CD4-positive, CD25-positive, alpha-beta regulatory T cell (primary cell): Measurements from ENCODE around the gene MPZL3. TPM values are rescaled to one million over a fixed set of nuclear protein-coding genes. Genes with fewer than 3 reads are reported as not detected.

Experiments used
- ATAC-seq, 2 donors: fragments of 150-1000 bp; cut with Tn5 transposase; one replicate each; pipeline ENCODE4 v1.10.0; 2021; ENCODE audit warnings: low read depth in 2 of 2, moderate number of reproducible peaks in 2 of 2, moderate library complexity in 1 of 2
- DNase-seq, 3 donors: peaks; one replicate each; pipeline versions ENCODE4 v3.0.0 to v3.0.0-alpha.2; 2012 to 2022; ENCODE audit warnings: mixed read lengths in 1 of 3
- H3K27ac ChIP-seq: one replicate; pipeline ENCODE4 v1.7.0; 2013; ENCODE audit warnings: mild to moderate bottlenecking, low read length; ENCODE audit not compliant: insufficient read depth, poor library complexity, severe bottlenecking
- H3K27me3 ChIP-seq: one replicate; pipeline ENCODE4 v1.7.0; 2013; ENCODE audit warnings: low read length; ENCODE audit not compliant: control insufficient read depth, insufficient read depth
- H3K36me3 ChIP-seq: one replicate; pipeline ENCODE4 v1.7.0; 2013; ENCODE audit warnings: mild to moderate bottlenecking, low read length, moderate library complexity; ENCODE audit not compliant: control insufficient read depth, insufficient read depth
- H3K4me1 ChIP-seq: 2 replicates; pipeline ENCODE4 v1.7.0; 2013; ENCODE audit warnings: mild to moderate bottlenecking, low read length; ENCODE audit not compliant: insufficient read depth, control insufficient read depth, poor library complexity, severe bottlenecking
- H3K4me3 ChIP-seq: one replicate; pipeline ENCODE4 v1.7.0; 2013; ENCODE audit warnings: low read depth, mild to moderate bottlenecking, low read length, moderate library complexity
- H3K9me3 ChIP-seq, 2 experiments: 1 replicate in 1 of 2; 2 replicates in 1 of 2; pipeline ENCODE4 v1.7.0; 2013; ENCODE audit warnings: low read length in 2 of 2, mild to moderate bottlenecking in 1 of 2, moderate library complexity in 1 of 2; ENCODE audit not compliant: control insufficient read depth in 2 of 2
- H3K27ac Mint-ChIP-seq, 3 donors: one replicate each; pipeline ENCODE4 v1.8.0; 2020 to 2022; ENCODE audit warnings: mild to moderate bottlenecking in 3 of 3, mixed read lengths in 3 of 3, moderate library complexity in 2 of 3
- H3K27me3 Mint-ChIP-seq: one replicate; pipeline ENCODE4 v1.8.0; 2022; ENCODE audit warnings: mild to moderate bottlenecking, mixed read lengths
- H3K36me3 Mint-ChIP-seq: one replicate; pipeline ENCODE4 v1.8.0; 2020; ENCODE audit warnings: mixed read lengths
- H3K4me1 Mint-ChIP-seq, 4 donors: one replicate each; pipeline ENCODE4 v1.8.0; 2020 to 2022; ENCODE audit warnings: mixed read lengths in 4 of 4, mild to moderate bottlenecking in 1 of 4
- H3K4me3 Mint-ChIP-seq, 4 donors: one replicate each; pipeline ENCODE4 v1.8.0; 2020 to 2022; ENCODE audit warnings: mild to moderate bottlenecking in 4 of 4, mixed read lengths in 4 of 4, moderate library complexity in 3 of 4
- H3K9me3 Mint-ChIP-seq, 7 donors: one replicate each; pipeline ENCODE4 v1.8.0; 2020 to 2022; ENCODE audit warnings: mixed read lengths in 7 of 7, mild to moderate bottlenecking in 3 of 7, moderate library complexity in 2 of 7
- polyA plus RNA-seq, 4 donors: library from polyadenylated mRNA; unstranded; fragments of 300-500 nt; fragmentation: Illumina TruSeq; gene quantifications; one replicate each; pipeline ENCODE4 v1.2.3, GENCODE V29; 2021
- total RNA-seq: library from RNA; stranded (reverse); gene quantifications from one replicate; pipeline ENCODE4 v1.2.3, GENCODE V29; 2022

The MPZL3 gene
- total and polyA plus RNA-seq, 5 donors from 2014 or later = 4.5 to 16.1 (median 6.3) TPM

- H3K4me1 Mint-ChIP-seq = peaks cover 6 to 45% (median 21%) of the 10 kb centered on the region in 4 donors
- Histone ChIP-seq H3K9me3 (no peaks in the 10 kb centered on the region), H3K27ac (peak overlapping the region; percentile 88), H3K27me3 (no peaks in the 10 kb centered on the region), H3K4me1 (peaks cover 65% of the 10 kb centered on the region), H3K4me3 (peak overlapping the region; percentile 60), H3K36me3 (peaks cover 37% of the 10 kb centered on the region)
- H3K27me3 Mint-ChIP-seq = no peaks in the 10 kb centered on the region
- H3K27ac Mint-ChIP-seq = peak overlapping the region in 2 of 3 donors; percentile 89 to 93
- ATAC-seq (no peak), DNase-seq (no peak)
- peaks cover 21% of the 10 kb centered on the region for H3K36me3 Mint-ChIP-seq
- H3K9me3 Mint-ChIP-seq = peaks cover 0 to 4% (median 0%) of the 10 kb centered on the region in 7 donors
- peak overlapping the region in 3 of 4 donors; percentile 24 to 64 (median 44) for H3K4me3 Mint-ChIP-seq
Measured at GRCh38 chr11:118229274-118229847, 22.8 kb downstream of the MPZL3 start.

GRCh38 chr11:118227865-118228785, 24.0 kb downstream of the MPZL3 start:
- Histone ChIP-seq H3K4me1 (peaks cover 70% of the 10 kb centered on the region), H3K27ac (peak overlapping the region; percentile 88), H3K9me3 (no peaks in the 10 kb centered on the region), H3K4me3 (peak overlapping the region; percentile 72), H3K27me3 (no peaks in the 10 kb centered on the region), H3K36me3 (peaks cover 25% of the 10 kb centered on the region)
- peaks cover 0 to 4% (median 0%) of the 10 kb centered on the region in 7 donors for H3K9me3 Mint-ChIP-seq
- H3K27me3 Mint-ChIP-seq = no peaks in the 10 kb centered on the region
- H3K36me3 Mint-ChIP-seq = peaks cover 12% of the 10 kb centered on the region
- peak overlapping the region; percentile 59 to 88 (median 80) for H3K4me3 Mint-ChIP-seq
- peaks cover 10 to 51% (median 24%) of the 10 kb centered on the region in 4 donors for H3K4me1 Mint-ChIP-seq
- H3K27ac Mint-ChIP-seq = peak overlapping the region in 2 of 3 donors; percentile 96 to 97
- DNase-seq (peak in 2 of 3 donors; percentile 54 to 60), ATAC-seq (no peak)

GRCh38 chr11:118226781-118227180, 25.4 kb downstream of the MPZL3 start:
- Mint-ChIP-seq H3K9me3 (peaks cover 0 to 4% (median 0%) of the 10 kb centered on the region in 7 donors), H3K4me3 (peak overlapping the region; percentile 57 to 88 (median 75)), H3K36me3 (peaks cover 10% of the 10 kb centered on the region), H3K27me3 (no peaks in the 10 kb centered on the region), H3K4me1 (peaks cover 20 to 56% (median 31%) of the 10 kb centered on the region in 4 donors), H3K27ac (peak overlapping the region in 2 of 3 donors; percentile 96 to 97)
- Histone ChIP-seq H3K4me3 (peak overlapping the region; percentile 72), H3K27ac (peak overlapping the region; percentile 88), H3K36me3 (peaks cover 12% of the 10 kb centered on the region), H3K4me1 (peaks cover 84% of the 10 kb centered on the region), H3K9me3 (no peaks in the 10 kb centered on the region), H3K27me3 (no peaks in the 10 kb centered on the region)
- ATAC-seq = no peak
- peak in 1 of 3 donors; percentile 79 for DNase-seq

- H3K27me3 Mint-ChIP-seq = no peaks in the 10 kb centered on the region
- Histone ChIP-seq H3K27ac (peak overlapping the region; percentile 88), H3K4me3 (peak overlapping the region; percentile 72), H3K36me3 (peaks cover 12% of the 10 kb centered on the region), H3K9me3 (no peaks in the 10 kb centered on the region), H3K4me1 (peaks cover 89% of the 10 kb centered on the region), H3K27me3 (no peaks in the 10 kb centered on the region)
- peaks cover 0 to 4% (median 0%) of the 10 kb centered on the region in 7 donors for H3K9me3 Mint-ChIP-seq
- ATAC-seq (no peak), DNase-seq (no peak)
- peaks cover 10% of the 10 kb centered on the region for H3K36me3 Mint-ChIP-seq
- peaks cover 25 to 59% (median 34%) of the 10 kb centered on the region in 4 donors for H3K4me1 Mint-ChIP-seq
- H3K27ac Mint-ChIP-seq = peak overlapping the region in 2 of 3 donors; percentile 96 to 97
- peak overlapping the region; percentile 57 to 88 (median 75) for H3K4me3 Mint-ChIP-seq
Measured at GRCh38 chr11:118226296-118226695, 25.9 kb downstream of the MPZL3 start.

GRCh38 chr11:118224511-118225188, 27.5 kb downstream of the MPZL3 start, which contains the start of gene JAML:
TSS of gene JAML (minus strand) at chr11:118225011. CDS start at chr11:118214866, 10,145 bp downstream.
- H3K36me3 Mint-ChIP-seq = peaks cover 19% of the 10 kb centered on the region
- no peaks in the 10 kb centered on the region for H3K27me3 ChIP-seq

GRCh38 chr11:118223992-118224391, 28.2 kb downstream of the MPZL3 start:
- peaks cover 0 to 4% (median 0%) of the 10 kb centered on the region in 7 donors for H3K9me3 Mint-ChIP-seq
- H3K36me3 ChIP-seq = peaks cover 3% of the 10 kb centered on the region
- H3K4me1 Mint-ChIP-seq = peaks cover 28 to 64% (median 51%) of the 10 kb centered on the region in 4 donors
- H3K4me3 Mint-ChIP-seq = peak overlapping the region; percentile 87 to 99 (median 92)
- peak overlapping the region; percentile 92 to 99 (median 92) for H3K27ac Mint-ChIP-seq
- H3K4me1 ChIP-seq = peaks cover 91% of the 10 kb centered on the region
- H3K4me3 ChIP-seq = peak overlapping the region; percentile 99
- peak in 1 of 3 donors; percentile 67 for DNase-seq
- no peaks in the 10 kb centered on the region for H3K27me3 ChIP-seq
- no peaks in the 10 kb centered on the region for H3K9me3 ChIP-seq
- peak overlapping the region; percentile 88 for H3K27ac ChIP-seq
- ATAC-seq = no peak
- peaks cover 17% of the 10 kb centered on the region for H3K36me3 Mint-ChIP-seq
- H3K27me3 Mint-ChIP-seq = no peaks in the 10 kb centered on the region

More at GRCh38 chr11:118224511-118225188, 27.5 kb downstream of the MPZL3 start, which contains the start of gene JAML:
- Histone ChIP-seq H3K27ac (peak within 1 kb of the TSS; percentile 88), H3K36me3 (peaks cover 6% of the 10 kb centered on the region), H3K9me3 (no peaks in the 10 kb centered on the region), H3K4me1 (peaks cover 90% of the 10 kb centered on the region), H3K4me3 (peak within 1 kb of the TSS; percentile 99)
- peak within 1 kb of the TSS; percentile 87 to 99 (median 92) for H3K4me3 Mint-ChIP-seq
- H3K27me3 Mint-ChIP-seq = no peaks in the 10 kb centered on the region
- H3K27ac Mint-ChIP-seq = peak within 1 kb of the TSS; percentile 92 to 99 (median 96)
- H3K9me3 Mint-ChIP-seq = peaks cover 0 to 4% (median 0%) of the 10 kb centered on the region in 7 donors
- H3K4me1 Mint-ChIP-seq = peaks cover 33 to 64% (median 45%) of the 10 kb centered on the region in 4 donors
- ATAC-seq = peak; percentile 88 to 89
- DNase-seq = peak; percentile 54 to 94 (median 84)

GRCh38 chr11:118223570-118223969, 28.6 kb downstream of the MPZL3 start:
- peak overlapping the region; percentile 99 for H3K4me3 ChIP-seq
- Mint-ChIP-seq H3K27me3 (no peaks in the 10 kb centered on the region), H3K9me3 (peaks cover 0 to 4% (median 0%) of the 10 kb centered on the region in 7 donors), H3K4me1 (peaks cover 32 to 67% (median 56%) of the 10 kb centered on the region in 4 donors), H3K27ac (peak overlapping the region; percentile 92 to 99 (median 92)), H3K36me3 (peaks cover 17% of the 10 kb centered on the region), H3K4me3 (peak overlapping the region; percentile 87 to 99 (median 92))
- H3K9me3 ChIP-seq = no peaks in the 10 kb centered on the region
- H3K27ac ChIP-seq = peak overlapping the region; percentile 88
- DNase-seq (peak in 1 of 3 donors; percentile 53), ATAC-seq (no peak)
- peaks cover 3% of the 10 kb centered on the region for H3K36me3 ChIP-seq
- no peaks in the 10 kb centered on the region for H3K27me3 ChIP-seq
- H3K4me1 ChIP-seq = peaks cover 91% of the 10 kb centered on the region
